Right hindlimb (tissue), 1 donor: Measurements from ENCODE around the gene PTGFRN.
"Not testable (repeated sequence)": the region's sequence is repeated elsewhere in the genome, so short reads cannot be mapped to it uniquely, and the experiment has no call there.

Experiments
- DNase-seq: peaks from one replicate; pipeline ENCODE4 v3.0.0-alpha.2; 2018

The PTGFRN gene

DNA sequence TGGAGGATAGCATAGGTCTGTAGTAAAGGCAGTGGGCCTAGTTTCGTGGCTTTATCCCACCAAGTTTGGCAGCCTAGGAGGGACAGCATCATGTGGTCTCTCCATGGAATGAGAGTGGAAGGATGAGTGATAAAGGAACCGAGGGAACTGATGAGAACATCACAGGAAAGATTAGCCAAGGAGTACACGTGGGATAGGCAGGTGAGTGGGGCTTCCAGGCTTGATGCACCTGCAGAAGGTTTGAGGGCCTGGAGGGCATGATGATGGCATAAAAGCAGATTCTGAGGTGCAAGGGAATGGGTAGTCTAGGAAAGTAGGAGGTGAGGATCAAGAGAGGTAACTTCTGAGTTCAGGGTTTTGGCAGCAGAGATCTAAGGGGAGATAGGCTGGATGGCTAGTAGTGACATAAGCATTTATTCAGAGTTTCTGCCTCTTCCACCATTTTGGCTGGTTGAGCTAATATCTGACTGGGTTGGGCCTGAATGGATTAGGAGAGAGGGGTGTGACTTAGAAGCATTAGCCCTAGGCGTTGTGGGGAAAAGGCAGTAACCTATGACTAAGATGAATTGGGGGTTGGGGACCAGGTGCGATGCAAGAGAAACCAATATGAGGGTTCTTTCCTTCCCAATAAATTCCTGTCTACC is 9.1 kb downstream of the PTGFRN start:
- no peak for DNase-seq

- DNase-seq, result peak; percentile 30
Measured at GRCh38 chr1:116919802-116920201, 10.1 kb downstream of the PTGFRN start.

DNA sequence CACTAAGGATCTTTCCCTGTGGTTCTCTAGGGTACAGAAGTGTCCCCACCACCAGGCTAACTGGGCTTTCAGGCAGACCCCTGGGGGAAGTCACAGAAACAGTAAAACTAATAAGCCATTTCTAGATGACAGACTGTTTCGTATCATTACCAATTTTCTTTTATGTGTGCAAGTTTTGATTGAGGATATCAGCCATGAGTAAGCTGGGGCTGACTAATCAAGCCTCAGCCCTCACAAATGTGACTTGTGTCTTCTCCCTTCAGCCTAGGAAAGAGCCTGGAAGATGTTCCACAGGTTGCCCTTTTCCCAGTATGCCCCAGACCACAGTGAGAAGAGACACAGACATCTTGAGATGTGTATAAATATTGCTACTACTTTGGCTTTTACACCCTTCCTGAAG is 10.5 kb downstream of the PTGFRN start:
- no peak for DNase-seq

DNA sequence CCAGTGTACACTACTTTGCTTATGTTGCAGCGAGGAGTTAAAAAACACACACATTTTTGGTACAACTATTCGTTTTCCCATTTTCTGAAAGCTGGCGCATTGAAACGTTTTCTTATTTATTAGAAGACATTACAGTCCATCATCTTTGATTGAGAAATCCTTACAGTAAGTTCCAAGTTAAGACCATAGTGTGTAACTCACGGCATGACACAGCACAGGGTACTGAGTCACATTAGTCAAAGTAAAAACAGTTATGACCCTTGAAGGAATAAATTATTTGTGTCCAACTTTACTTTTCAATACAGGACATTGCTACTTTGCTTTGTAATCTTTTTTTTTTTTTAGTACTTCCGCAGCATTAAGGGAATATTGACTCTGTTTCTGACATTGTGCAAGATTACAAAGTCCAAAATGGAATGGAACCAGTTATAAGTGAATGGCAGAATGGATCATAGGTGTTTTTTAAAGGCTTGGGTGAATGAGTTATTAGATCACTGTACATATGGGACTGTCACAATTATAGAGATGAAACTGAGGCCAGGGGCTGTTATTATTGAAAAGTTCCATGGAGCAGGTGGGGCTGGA is 11.7 kb downstream of the PTGFRN start:
- DNase-seq, result no peak

- DNase-seq, result no peak
Measured at GRCh38 chr1:116921937-116922336, 12.2 kb downstream of the PTGFRN start.

GRCh38 chr1:116923421-116923820 is 13.7 kb downstream of the PTGFRN start:
- DNase-seq, result no peak

DNA sequence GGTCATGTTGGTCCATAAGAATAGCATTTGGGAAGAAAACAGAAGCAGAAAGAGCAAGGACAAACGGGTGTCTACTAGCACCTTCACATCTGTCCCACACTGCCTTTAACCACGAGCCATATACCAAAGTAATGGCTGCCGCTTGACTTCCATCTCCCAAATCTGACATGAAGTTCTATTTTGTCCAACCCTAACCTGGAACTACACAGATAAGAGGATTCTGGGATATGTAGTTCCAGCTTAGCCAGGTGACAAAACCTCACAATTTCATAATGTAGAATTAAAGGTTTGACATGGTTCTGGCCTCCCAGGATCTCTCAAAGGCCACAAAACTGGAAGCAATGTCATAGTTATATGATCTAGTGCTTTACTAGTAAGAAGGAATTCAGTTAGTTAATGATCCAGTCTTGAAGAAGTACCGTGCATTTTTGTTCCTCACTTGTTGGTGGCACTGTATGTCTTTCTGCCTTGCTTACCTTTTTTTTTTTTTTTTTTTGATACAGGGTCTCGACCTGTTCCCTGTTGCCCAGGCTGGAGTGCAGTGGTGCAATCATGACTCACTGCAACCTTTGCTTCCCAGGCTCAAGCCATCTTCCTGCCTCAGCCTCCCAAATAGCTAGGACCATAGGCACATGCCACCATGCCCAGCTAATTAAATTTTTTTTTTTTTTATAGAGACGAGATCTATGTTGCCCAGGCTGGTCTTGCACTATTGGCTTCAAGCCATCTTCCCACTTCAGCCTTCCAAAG is 17.5 kb downstream of the PTGFRN start:
- no peak for DNase-seq

DNA sequence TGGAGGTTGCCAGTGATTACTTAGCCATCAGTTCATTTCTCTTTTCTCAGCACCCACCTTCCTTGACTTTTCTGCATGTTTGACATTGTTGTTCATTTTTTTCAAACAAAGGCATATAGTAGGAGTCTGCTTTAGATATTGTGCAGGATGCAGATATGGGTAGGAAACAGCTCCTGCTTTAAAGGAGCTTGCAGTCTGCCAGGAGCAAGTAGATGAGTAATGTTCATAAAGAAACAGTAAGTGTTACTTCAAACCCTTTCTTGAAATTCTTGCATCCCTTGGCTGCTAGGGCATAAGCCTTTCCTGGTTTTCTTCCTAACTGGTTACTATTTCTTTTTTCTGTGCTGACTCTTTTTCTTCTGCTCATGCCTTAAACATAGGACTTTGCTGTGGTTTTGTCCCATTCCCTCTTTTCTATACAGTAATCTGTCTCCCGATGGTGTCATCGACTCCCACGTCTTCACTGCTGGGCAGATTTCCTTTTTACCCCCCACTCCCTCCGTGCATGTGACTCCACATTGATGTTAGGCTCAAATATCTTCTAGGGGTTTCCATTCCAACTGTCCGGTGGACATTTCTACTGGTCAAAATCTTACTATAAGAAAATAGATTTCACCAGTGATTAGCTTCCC is 20.4 kb downstream of the PTGFRN start:
- DNase-seq, result no peak

GRCh38 chr1:116931016-116931918 is 21.6 kb downstream of the PTGFRN start:
- no peak for DNase-seq

DNA sequence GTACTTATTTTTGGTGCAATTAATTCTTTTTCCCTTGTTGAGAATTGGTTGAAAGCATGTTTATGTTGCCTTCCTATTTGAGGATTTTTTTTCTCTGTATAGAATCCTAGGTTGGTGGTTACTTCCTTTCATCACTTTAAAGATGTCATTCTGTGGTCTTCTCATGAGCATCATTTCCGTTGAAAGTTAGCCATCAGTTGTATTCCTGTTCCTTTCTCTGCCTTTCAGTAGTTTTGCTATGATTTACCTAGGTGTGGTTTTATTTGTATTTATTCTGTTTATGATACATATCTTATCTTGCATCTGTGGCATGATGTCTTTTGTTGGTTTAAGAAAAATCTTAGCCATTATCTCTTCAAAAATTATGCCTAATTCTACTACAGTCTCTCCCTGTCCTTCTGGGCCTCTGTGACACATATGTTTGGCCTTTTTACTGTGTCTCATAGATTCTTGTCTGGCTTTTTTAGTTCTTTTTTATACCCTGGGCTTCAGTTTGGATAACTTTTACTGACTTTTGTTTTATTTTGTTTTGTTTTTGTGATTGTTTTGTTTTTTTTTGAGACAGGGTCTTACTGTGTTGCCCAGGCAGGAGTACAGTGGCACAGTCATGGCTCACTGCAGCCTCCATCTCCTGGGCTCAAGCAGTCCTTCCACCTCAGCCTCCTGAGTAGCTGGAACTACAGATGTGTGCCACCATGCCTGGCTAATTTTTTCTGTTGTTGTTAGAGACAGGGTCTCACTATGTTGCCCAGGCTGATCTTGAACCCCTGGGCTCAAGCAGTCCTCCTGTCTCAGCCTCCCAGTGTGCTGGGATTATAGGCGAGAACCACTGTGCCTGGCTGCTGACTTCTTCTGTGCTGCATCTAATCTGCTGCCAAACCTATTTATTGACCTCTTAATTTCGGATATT is 24.1 kb downstream of the PTGFRN start:
- no peak for DNase-seq

- DNase-seq, result no peak
Measured at GRCh38 chr1:116934586-116935207, 25.0 kb downstream of the PTGFRN start.

DNA sequence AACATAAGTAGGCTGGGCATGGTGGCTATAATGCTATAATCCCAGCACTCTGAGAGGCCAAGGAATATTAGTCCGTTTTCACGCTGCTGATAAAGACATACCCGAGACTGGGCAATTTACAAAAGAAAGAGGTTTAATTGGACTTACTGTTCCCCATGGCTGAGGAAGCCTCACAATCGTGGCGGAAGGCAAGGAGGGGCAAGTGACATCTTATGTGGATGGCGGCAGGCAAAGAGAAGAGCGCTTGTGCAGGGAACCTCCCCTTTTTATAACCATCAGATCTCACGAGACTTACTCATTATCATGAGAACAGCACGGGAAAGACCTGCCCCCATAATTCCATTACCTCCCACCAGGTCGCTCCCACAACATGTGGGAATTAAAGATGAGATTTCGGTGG is 28.5 kb downstream of the PTGFRN start:
- DNase-seq, result no peak

GRCh38 chr1:116939780-116940543 is 30.2 kb downstream of the PTGFRN start:
- not testable (repeated sequence) for DNase-seq

- no peak for DNase-seq
Measured at GRCh38 chr1:116940814-116941599, 31.3 kb downstream of the PTGFRN start.

DNA sequence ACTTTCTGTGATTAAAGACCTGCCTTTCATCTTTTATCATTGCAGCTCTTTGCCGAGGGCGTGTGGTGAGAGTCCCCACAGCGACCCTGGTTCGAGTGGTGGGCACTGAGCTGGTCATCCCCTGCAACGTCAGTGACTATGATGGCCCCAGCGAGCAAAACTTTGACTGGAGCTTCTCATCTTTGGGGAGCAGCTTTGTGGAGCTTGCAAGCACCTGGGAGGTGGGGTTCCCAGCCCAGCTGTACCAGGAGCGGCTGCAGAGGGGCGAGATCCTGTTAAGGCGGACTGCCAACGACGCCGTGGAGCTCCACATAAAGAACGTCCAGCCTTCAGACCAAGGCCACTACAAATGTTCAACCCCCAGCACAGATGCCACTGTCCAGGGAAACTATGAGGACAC is 32.0 kb downstream of the PTGFRN start:
- DNase-seq, result no peak

DNA sequence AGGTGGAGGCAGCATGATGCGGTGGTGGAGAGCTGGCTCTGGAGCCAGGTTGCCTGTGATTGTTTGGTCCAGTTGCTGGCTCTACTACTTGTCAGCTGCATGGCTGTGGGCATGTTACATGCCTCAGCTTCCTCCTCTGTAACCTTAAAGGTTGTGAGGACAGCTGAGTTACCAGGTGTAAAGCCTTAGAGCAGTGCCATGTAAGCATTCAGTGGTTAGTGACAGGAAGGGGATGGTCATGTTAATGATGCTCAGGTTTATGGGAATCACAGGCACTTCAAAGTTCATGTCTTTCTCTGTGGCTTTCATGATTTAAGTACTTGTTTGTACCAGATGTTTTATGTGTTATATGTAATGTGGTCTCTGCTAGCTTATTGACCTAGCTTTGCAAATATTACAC is 32.6 kb downstream of the PTGFRN start:
- DNase-seq, result no peak

- DNase-seq, result no peak
Measured at GRCh38 chr1:116943438-116943837, 33.7 kb downstream of the PTGFRN start.

DNA sequence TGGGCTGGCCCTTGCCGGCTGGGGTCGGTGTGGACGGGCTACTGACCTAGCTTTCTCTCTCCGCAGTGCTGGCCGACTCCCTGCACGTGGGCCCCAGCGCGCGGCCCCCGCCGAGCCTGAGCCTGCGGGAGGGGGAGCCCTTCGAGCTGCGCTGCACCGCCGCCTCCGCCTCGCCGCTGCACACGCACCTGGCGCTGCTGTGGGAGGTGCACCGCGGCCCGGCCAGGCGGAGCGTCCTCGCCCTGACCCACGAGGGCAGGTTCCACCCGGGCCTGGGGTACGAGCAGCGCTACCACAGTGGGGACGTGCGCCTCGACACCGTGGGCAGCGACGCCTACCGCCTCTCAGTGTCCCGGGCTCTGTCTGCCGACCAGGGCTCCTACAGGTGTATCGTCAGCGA is 34.9 kb downstream of the PTGFRN start:
- DNase-seq, result no peak

GRCh38 chr1:116945421-116945820 is 35.7 kb downstream of the PTGFRN start:
- no peak for DNase-seq

GRCh38 chr1:116945996-116946395 is 36.3 kb downstream of the PTGFRN start:
- no peak for DNase-seq
